Prostate gland (tissue), 2 donors: ENCODE measurements around the gene CANX.

Source experiments
- POLR2A ChIP-seq: fragments of 450-650 bp; IDR thresholded peaks from one replicate; pipeline ENCODE4 v1.6.1; 2016; ENCODE audit warnings: antibody characterized with exemption, mild to moderate bottlenecking
- POLR2AphosphoS5 ChIP-seq: sonication (generic); formaldehyde crosslinking; IDR thresholded peaks from one replicate; pipeline ENCODE4 v1.6.1; 2017; ENCODE audit warnings: antibody characterized with exemption
- TF ChIP-seq, protein P1 (sequence below), 4 experiments: fragments of 200-600 bp in 2 of 4; fragments of 450-650 bp in 2 of 4; sonication (generic) in 2 of 4; IDR thresholded peaks; 1 replicate in 3 of 4; 2 replicates in 1 of 4; pipeline ENCODE4 v1.5.1; 2016 to 2019; ENCODE audit warnings: antibody characterized with exemption in 4 of 4, mild to moderate bottlenecking in 2 of 4, moderate library complexity in 2 of 4

DNA sequence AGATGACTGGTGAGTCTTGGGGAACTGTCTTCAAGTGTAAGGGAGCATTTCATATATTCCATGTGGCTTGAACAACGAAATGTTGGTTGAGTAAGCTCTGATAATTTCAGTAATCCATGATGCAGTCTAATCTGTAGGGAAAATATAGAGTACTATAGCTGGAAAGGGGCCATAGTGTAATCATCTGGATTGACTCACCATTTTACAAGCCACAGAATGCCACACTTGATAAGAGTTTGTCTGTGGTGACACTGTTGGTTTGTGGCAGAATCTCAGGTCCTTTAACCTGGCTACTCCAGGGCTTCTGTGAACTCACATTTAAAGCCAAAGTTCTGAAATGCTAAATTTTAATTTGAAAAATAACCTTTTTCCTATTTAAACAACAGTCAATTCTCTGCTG, 17.5 kb downstream of the CANX start:
- TF ChIP-seq, protein P1, sequence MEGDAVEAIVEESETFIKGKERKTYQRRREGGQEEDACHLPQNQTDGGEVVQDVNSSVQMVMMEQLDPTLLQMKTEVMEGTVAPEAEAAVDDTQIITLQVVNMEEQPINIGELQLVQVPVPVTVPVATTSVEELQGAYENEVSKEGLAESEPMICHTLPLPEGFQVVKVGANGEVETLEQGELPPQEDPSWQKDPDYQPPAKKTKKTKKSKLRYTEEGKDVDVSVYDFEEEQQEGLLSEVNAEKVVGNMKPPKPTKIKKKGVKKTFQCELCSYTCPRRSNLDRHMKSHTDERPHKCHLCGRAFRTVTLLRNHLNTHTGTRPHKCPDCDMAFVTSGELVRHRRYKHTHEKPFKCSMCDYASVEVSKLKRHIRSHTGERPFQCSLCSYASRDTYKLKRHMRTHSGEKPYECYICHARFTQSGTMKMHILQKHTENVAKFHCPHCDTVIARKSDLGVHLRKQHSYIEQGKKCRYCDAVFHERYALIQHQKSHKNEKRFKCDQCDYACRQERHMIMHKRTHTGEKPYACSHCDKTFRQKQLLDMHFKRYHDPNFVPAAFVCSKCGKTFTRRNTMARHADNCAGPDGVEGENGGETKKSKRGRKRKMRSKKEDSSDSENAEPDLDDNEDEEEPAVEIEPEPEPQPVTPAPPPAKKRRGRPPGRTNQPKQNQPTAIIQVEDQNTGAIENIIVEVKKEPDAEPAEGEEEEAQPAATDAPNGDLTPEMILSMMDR (IDR thresholded peaks at IDR 0.05): no peak
- no peak for TF ChIP-seq POLR2A
- TF ChIP-seq POLR2AphosphoS5: no peak
